NCI-H1417 (cell line): Measurements from ENCODE around the gene PRSS53.

Source experiments
- DNase-seq, 3 experiments: peaks; one replicate each; lab custom pipeline; 2025; lab: John Stamatoyannopoulos, UW

Gene PRSS53

GRCh38 chr16:31077592-31078396 is 10.9 kb downstream of the PRSS53 start:
- no peak for DNase-seq

DNA sequence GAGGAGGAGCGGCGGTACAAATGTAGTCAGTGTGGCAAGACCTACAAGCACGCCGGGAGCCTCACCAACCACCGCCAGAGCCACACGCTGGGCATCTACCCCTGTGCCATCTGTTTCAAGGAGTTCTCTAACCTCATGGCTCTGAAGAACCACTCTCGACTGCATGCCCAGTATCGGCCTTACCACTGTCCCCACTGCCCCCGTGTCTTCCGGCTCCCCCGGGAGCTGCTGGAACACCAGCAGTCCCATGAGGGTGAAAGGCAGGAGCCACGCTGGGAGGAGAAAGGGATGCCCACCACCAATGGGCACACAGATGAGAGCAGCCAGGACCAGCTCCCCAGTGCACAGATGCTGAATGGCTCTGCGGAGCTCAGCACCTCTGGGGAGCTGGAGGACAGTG is 11.7 kb downstream of the PRSS53 start:
- no peak for DNase-seq

DNA sequence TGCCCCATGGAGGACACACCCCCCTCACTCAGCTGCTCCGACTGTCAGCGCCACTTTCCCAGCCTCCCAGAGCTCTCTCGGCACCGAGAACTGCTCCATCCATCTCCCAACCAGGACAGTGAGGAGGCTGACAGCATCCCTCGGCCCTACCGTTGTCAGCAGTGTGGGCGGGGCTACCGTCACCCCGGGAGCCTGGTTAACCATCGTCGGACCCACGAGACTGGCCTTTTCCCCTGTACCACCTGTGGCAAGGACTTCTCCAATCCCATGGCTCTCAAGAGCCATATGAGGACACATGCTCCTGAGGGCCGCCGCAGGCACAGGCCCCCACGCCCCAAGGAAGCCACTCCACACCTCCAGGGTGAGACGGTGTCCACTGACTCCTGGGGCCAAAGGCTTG is 12.4 kb downstream of the PRSS53 start:
- DNase-seq, result no peak

GRCh38 chr16:31074814-31075183 is 13.9 kb downstream of the PRSS53 start:
- DNase-seq, result no peak

- peak; percentile 94 to 99 (median 96) for DNase-seq
Measured at GRCh38 chr16:31073970-31074813, 14.6 kb downstream of the PRSS53 start, which contains the start of the genes ZNF646 and ZNF668. Gene ZNF646 (plus strand): TSS chr16:31074422. CDS start chr16:31076325, 1,903 bp downstream. Gene ZNF668 (minus strand): TSS chr16:31074240. CDS start chr16:31064459, 9,781 bp downstream.

- DNase-seq, result peak; percentile 70 to 93 (median 92)
Measured at GRCh38 chr16:31073142-31073969, 15.4 kb downstream of the PRSS53 start.

GRCh38 chr16:31072540-31073141 is 16.1 kb downstream of the PRSS53 start:
- DNase-seq, result peak in 2 of 3 experiments; percentile 59 to 65

GRCh38 chr16:31071861-31072260 is 16.9 kb downstream of the PRSS53 start:
- peak in 1 of 3 experiments; percentile 16 for DNase-seq

DNA sequence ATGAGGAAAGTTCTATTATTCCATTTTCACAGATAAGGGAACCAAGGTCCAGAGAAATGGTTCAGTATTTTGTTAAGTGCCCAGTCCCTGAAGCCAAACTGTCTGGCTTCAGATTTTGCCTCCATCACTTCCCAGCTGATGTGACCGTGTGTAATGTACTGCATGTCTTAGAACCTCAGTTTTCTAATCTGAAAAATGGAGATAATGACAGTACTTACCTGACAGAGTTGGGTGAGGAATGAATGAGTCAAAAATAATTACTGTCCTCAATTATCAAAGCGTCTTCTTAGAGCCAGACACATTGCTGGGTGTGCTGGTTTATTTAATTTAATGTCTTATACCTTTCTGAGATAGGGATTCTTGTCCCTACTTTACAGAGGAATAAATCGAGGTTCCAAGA is 21.4 kb downstream of the PRSS53 start:
- DNase-seq, result no peak

DNA sequence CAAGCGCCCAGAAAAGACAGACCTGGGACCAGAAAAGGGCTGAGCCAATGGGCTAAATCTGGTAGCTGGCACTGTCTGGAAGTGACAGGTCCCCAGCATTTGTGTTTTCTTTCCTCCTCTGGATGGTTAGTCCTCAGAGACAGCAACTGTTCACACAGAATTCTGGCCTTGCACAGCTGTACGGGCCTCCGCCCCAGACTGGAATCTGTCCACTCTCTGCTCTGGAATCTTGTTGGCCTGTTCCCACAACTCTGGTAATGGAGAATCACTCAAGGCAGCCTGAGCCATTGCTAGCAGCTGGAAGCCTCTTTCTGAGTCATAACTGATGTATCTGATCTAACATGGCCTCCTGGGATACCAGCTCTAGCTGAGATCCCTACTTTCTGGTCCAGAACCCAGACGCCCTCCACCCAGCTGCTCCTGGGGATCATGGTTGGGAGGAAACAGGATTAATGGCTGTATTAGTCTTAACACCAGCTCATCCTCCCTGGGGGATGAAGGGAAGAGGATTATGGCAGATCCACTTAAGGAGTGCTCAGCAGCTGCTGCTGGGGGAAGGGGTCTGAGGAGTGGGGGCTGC is 23.8 kb downstream of the PRSS53 start:
- no peak for DNase-seq

DNA sequence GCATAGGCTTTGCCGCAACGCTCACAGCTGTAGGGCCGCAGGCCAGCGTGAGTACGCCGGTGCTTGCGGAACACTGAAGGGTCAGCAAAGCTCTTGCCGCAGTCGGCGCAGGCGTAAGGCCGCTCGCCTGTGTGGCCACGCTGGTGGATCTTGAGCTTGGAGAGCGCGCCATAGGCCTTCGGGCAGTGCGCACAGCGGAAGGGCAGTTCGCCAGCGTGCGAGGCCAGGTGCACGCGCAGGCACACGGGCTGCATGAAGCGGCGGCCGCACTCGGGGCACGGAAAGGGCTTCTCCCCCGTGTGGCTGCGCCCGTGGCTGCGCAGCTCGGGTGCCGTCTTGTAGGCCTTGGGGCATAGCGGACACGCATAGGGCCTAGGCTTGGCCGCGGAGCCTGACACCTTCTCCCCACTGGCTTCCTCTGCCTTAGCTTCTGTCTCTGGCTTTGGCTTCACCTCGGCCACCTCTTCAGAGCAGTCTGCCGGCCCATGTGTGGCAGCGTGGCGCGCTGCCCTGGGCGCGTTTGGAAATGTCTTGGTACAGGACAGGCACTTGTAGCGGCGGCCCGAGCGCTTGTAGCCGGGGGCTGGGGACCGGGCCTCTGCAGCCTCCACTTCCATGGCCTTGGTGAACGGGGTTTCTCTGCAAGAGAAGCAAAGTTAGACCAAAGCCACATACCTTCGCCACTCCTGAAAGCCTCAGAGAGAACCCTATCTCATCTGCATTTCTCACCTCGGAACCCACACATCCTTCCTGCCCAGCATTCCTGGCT is 24.7 kb downstream of the PRSS53 start:
- DNase-seq, result no peak

DNA sequence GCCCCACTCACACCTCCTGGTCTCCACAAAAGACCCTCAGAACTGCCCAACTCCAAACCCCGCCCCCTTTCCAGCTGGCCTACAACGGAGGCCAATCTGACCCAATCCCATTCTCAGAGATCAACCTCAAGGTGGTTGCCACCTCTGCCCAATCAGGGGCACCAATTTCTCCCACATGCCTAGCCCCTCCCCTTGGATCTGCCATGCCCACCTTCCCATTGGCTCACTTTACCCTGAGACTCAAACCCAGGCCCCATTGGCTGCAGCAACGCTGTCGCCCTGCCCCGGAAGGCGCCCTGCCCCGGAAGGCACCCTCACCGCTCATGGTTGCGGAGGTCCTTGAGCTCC is 25.3 kb downstream of the PRSS53 start:
- no peak for DNase-seq

GRCh38 chr16:31061813-31062440 is 26.8 kb downstream of the PRSS53 start:
- no peak for DNase-seq

DNA sequence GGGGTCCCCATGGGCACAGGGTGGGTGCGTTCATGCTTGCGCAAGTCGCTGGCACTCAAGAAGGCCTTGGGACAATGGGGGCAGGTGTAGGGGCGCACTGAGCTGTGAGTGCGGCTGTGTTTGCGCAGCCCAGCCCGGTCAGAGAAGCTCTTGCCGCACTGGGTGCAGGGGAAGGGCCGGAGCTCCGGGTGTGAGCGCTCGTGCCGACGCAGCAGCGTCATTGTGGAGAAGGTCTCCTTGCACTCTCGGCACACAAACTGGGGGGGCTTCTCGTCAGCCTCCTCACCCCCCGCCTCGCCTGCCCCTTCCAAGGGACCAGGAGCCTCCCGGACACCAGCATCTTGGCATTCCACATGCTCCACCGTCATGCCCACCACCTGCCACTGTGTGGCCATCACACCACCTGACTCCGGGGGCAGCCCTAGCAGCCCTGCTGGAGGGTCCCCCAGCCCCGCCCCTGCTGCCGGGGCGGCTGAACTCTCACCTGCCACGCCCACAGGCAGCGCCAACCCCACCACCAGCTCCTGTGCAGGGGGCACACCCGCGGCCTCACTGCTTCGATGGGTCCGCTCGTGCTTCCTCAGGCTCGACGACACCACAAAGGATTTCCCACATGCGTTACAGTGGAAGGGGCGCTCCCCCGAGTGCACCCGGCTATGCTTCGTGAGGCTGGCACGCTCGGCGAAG is 27.5 kb downstream of the PRSS53 start:
- DNase-seq, result no peak

DNA sequence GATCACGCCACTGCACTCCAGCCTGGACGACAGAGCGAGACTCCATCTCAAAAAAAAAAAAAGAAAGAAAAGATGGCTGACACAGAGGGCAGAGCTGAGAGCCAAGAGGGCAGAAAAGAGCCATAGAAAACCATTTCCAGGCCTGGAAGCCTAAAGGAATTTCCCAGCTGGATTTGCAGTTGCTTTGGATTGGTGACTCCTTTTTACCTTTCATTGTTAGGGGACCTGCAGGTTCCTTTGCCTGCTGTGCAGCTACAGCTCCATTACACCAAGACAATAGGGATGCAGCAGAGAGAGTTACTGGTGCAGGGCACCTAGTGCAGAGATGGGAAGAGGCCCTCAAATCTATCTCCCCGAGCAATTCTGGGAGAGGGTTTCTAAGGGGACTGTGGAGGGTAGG is 33.1 kb downstream of the PRSS53 start:
- no peak for DNase-seq

DNA sequence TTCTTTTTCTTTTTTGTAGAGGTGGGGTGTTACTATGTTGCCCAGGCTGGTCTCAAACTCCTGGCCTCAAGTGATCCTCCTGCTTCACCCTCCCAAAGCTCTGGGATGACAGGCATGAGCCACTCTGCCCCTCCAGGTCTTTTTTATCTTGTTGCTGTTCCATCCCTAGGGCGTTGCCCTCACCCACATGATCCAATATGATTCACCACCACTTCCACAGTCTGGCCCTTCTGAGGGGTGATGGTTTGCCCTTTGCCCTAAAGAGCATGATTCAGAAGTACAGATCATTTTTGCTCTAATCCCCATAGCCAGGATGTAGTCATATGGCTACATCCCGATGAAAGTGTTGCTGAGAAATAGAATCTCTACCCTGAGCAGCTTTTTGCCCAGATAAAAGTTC is 36.6 kb downstream of the PRSS53 start:
- no peak for DNase-seq

GRCh38 chr16:31050280-31051030 is 38.3 kb downstream of the PRSS53 start:
- DNase-seq, result no peak

GRCh38 chr16:31043898-31044481 is 44.8 kb downstream of the PRSS53 start:
- DNase-seq, result no peak
